Stomach (tissue), 9 donors: Measurements from ENCODE around the gene C5orf47. TPM values are rescaled to one million over a fixed set of nuclear protein-coding genes. Genes with fewer than 3 reads are reported as not detected.

Experiments used
- DNase-seq, 2 donors: peaks; one replicate each; pipeline versions ENCODE4 v3.0.0 to v3.0.0-alpha.2; 2013 to 2019
- H3K27ac ChIP-seq, 5 donors: fragments of 200-600 bp in 4 of 5; sonication (generic) in 4 of 5; one replicate each; pipeline ENCODE4 v1.5.1; 2013 to 2019; ENCODE audit warnings: mild to moderate bottlenecking in 1 of 5, moderate library complexity in 1 of 5
- H3K27me3 ChIP-seq, 3 donors: fragments of 200-600 bp; sonication (generic); one replicate each; pipeline ENCODE4 v1.5.1; 2017 to 2019; ENCODE audit warnings: mixed run types in 1 of 3
- H3K36me3 ChIP-seq, 4 donors: fragments of 200-600 bp; sonication (generic); 1 replicate in 3 of 4; 2 replicates in 1 of 4; pipeline ENCODE4 v1.5.1; 2016 to 2019
- H3K4me1 ChIP-seq, 4 donors: fragments of 200-600 bp; sonication (generic); one replicate each; pipeline ENCODE4 v1.5.1; 2016 to 2019
- H3K4me3 ChIP-seq, 4 donors: fragments of 200-600 bp; sonication (generic) in 3 of 4; one replicate each; pipeline ENCODE4 v1.5.1; 2016 to 2019; ENCODE audit warnings: mild to moderate bottlenecking in 1 of 4
- H3K9me3 ChIP-seq, 4 donors: fragments of 200-600 bp; sonication (generic); one replicate each; pipeline ENCODE4 v1.5.1; 2016 to 2019
- CTCF ChIP-seq, 7 experiments: fragments of 450-650 bp in 4 of 7; fragments of 200-600 bp in 3 of 7; sonication (generic) in 3 of 7; IDR thresholded peaks; one replicate each; pipeline ENCODE4 v1.5.1; 2016 to 2019; ENCODE audit warnings: antibody characterized with exemption in 7 of 7, control low read depth in 2 of 7, mild to moderate bottlenecking in 1 of 7
- EP300 ChIP-seq: sonication (generic); formaldehyde crosslinking; IDR thresholded peaks from one replicate; pipeline ENCODE4 v1.6.1; 2017; ENCODE audit warnings: antibody characterized with exemption
- POLR2A ChIP-seq, 4 donors: fragments of 450-650 bp; IDR thresholded peaks; one replicate each; pipeline ENCODE4 v1.6.1; 2016; ENCODE audit warnings: antibody characterized with exemption in 4 of 4, control low read depth in 2 of 4, mild to moderate bottlenecking in 1 of 4, moderate library complexity in 1 of 4
- POLR2AphosphoS5 ChIP-seq, 3 donors: sonication (generic); formaldehyde crosslinking; IDR thresholded peaks; one replicate each; pipeline ENCODE4 v1.6.1; 2016; ENCODE audit warnings: antibody characterized with exemption in 3 of 3
- WGBS, 5 donors: extraction: QIAGEN DNeasy Blood & Tissue Kit in 3 of 5; methylation state at CpG; one replicate each; pipeline versions ENCODE4 v1.1.5 to v1.1.7; 2013 to 2018; 5-methylcytosine and 5-hydroxymethylcytosine counted together
- intact Hi-C: fragments of 100-400 bp; cut with DNase I; formaldehyde crosslinking; loops from one replicate; pipeline ENCODE4 v1.15.1; 2023; ENCODE audit warnings: low total_unique reads
- polyA plus RNA-seq, 3 donors: library from polyadenylated mRNA; stranded (reverse); fragments of 200-250 nt; gene quantifications; one replicate each; pipeline ENCODE4 v1.2.3, GENCODE V29; 2013
- total RNA-seq, 5 donors: library from RNA; depleted of rRNA; stranded (reverse); fragments of >200 nt; gene quantifications; one replicate each; pipeline versions ENCODE4 v1.1.0 to v1.2.3, GENCODE V29; 2014 to 2016
- donor health status: healthy with polysubstance abuse.
- donor health status: Bipolar disorder and iron deficiency.
- donor health status: healthy.

Gene C5orf47
- total and polyA plus RNA-seq, 8 donors: not detected

GRCh38 chr5:174020928-174021304 lies 31.9 kb downstream of the C5orf47 start:
- Histone ChIP-seq H3K4me1 (no peaks in the 10 kb centered on the region), H3K4me3 (no peak overlapping the region), H3K36me3 (no peaks in the 10 kb centered on the region), H3K27ac (no peak overlapping the region), H3K27me3 (peaks cover 0 to 7% (median 0%) of the 10 kb centered on the region in 3 donors), H3K9me3 (no peaks in the 10 kb centered on the region)
- no peak for DNase-seq
- intact Hi-C loops: no loop called here
- no peak for TF ChIP-seq CTCF (IDR thresholded peaks at IDR 0.05)
- TF ChIP-seq POLR2A (IDR thresholded peaks at IDR 0.05): no peak
- TF ChIP-seq EP300: no peak
- TF ChIP-seq POLR2AphosphoS5 (IDR thresholded peaks at IDR 0.05): no peak
- WGBS, 5 donors: 65 to 95% (median 88%) methylated on average over 3 of the region's 3 CpGs

DNA sequence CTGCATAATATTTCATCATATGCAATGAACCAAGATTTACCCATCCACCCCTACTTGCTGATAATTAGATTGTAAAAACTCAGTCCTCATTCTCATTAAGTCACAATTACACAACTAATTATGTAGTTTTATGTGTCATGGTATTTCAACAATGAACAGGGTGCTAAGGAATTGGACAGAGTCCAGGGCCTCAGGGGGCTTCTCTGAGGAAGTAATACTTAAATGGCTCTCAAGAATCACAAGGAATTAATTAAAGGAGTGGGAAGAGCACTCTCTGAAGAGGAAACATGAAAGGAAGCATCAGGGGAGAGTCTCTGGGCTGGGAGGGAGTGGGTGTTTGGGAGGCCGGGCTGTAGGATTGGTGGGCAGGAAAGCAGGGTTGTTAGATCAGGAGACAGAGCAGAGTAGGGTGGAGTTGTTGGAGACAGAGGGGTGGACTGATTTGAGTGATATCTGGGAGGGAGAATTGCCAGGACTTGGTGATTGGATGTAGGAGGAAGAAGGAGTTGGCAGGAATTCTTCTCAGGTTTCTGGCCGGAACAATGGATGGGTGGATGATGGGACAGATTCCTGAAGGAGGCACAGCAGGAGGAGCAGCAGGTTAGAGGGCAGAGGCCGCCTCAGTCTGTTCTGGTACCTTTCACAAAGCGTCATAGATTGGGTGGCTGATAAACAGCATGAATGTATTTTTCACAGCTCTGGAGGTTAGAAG lies 33.6 kb downstream of the C5orf47 start:
- intact Hi-C loops: no loop called here
- H3K27me3 ChIP-seq: peaks cover 0 to 7% (median 0%) of the 10 kb centered on the region in 3 donors
- 38 to 56% (median 48%) methylated on average over 4 of the region's 4 CpGs for WGBS, 5 donors
- no peak overlapping the region for H3K27ac ChIP-seq
- TF ChIP-seq CTCF (IDR thresholded peaks at IDR 0.05) (no peak), POLR2A (IDR thresholded peaks at IDR 0.05) (no peak), POLR2AphosphoS5 (IDR thresholded peaks at IDR 0.05) (no peak), EP300 (no peak)
- H3K9me3 ChIP-seq: no peaks in the 10 kb centered on the region
- no peaks in the 10 kb centered on the region for H3K36me3 ChIP-seq
- H3K4me1 ChIP-seq: no peaks in the 10 kb centered on the region
- no peak overlapping the region for H3K4me3 ChIP-seq
- DNase-seq: no peak

GRCh38 chr5:174030286-174030685 lies 41.3 kb downstream of the C5orf47 start:
- WGBS, 5 donors: 57 to 77% (median 69%) methylated on average over 2 of the region's 2 CpGs
- peaks cover 4 to 26% (median 22%) of the 10 kb centered on the region in 4 donors for H3K9me3 ChIP-seq
- DNase-seq: no peak
- no peaks in the 10 kb centered on the region for H3K27me3 ChIP-seq
- no peaks in the 10 kb centered on the region for H3K4me1 ChIP-seq
- intact Hi-C loops: no loop called here
- TF ChIP-seq CTCF (IDR thresholded peaks at IDR 0.05) (no peak), POLR2A (IDR thresholded peaks at IDR 0.05) (no peak), POLR2AphosphoS5 (IDR thresholded peaks at IDR 0.05) (no peak), EP300 (no peak)
- H3K36me3 ChIP-seq: no peaks in the 10 kb centered on the region
- H3K4me3 ChIP-seq: no peak overlapping the region
- H3K27ac ChIP-seq: no peak overlapping the region

DNA sequence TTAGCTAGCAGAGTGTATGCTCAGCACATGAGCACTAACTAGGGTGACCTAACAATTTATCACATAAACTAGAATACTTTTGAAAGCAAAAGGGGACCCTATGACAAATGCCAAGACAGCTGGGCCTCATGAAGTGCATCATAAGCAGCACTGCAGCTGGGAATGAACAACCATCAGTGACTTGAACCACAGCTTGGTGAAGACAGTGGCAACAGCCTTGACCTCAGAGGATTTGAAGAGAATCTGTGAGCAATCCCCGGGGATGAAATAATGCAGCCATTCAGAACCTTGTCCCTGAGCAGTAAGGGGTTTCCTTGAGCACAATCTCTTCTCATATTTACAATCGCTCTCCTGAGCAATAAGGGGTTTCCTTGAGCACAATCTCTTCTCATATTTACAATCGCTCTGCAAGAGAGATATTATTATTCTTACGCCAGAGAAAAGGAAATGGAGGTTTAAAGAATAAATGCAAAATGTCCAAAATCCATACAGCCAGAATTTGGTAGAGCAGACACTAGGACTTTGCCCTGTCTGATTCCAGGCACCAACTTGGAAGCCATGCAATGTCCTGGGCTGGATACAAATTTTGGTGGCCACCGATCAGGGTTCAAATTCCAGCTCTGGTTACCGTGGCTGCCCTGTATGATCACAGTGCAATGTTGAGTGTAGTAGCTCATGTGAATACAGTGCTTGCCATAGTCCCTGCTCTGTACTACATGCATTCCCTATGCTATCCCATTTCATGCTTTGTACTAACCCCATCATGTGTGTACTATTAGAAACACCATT lies 55.7 kb downstream of the C5orf47 start:
- Histone ChIP-seq H3K27me3 (peaks cover 0 to 21% (median 0%) of the 10 kb centered on the region in 3 donors), H3K4me3 (no peak overlapping the region), H3K36me3 (no peaks in the 10 kb centered on the region), H3K4me1 (no peaks in the 10 kb centered on the region), H3K9me3 (no peaks in the 10 kb centered on the region), H3K27ac (no peak overlapping the region)
- DNase-seq: no peak
- WGBS, 5 donors: 41 to 61% (median 55%) methylated on average over 6 of the region's 6 CpGs
- intact Hi-C loops: no loop called here
- no peak for TF ChIP-seq EP300
- TF ChIP-seq POLR2AphosphoS5 (IDR thresholded peaks at IDR 0.05): no peak
- no peak for TF ChIP-seq CTCF (IDR thresholded peaks at IDR 0.05)
- TF ChIP-seq POLR2A (IDR thresholded peaks at IDR 0.05): no peak
